HEK293T (cell line): ENCODE results near the gene VIM.

Source experiments
- ELF4 ChIP-seq: fragments of 450-650 bp; IDR thresholded peaks from 2 replicates; pipeline ENCODE4 v1.6.1; 2017; ENCODE audit warnings: antibody characterized with exemption
- FOXK2 ChIP-seq: fragments of 450-650 bp; IDR thresholded peaks from 2 replicates; pipeline ENCODE4 v1.6.1; 2016; ENCODE audit warnings: mild to moderate bottlenecking
- HDGF ChIP-seq: fragments of 450-650 bp; IDR thresholded peaks from 2 replicates; pipeline ENCODE4 v1.6.1; 2017; ENCODE audit warnings: antibody characterized with exemption, borderline replicate concordance
- LEF1 ChIP-seq: fragments of 450-650 bp; IDR thresholded peaks from 2 replicates; pipeline ENCODE4 v1.6.1; 2017; ENCODE audit warnings: mild to moderate bottlenecking, borderline replicate concordance
- SP1 ChIP-seq: fragments of 450-650 bp; IDR thresholded peaks from 2 replicates; pipeline ENCODE4 v1.6.1; 2017
- TARDBP ChIP-seq: fragments of 450-650 bp; IDR thresholded peaks from 2 replicates; pipeline ENCODE4 v1.6.1; 2016

DNA sequence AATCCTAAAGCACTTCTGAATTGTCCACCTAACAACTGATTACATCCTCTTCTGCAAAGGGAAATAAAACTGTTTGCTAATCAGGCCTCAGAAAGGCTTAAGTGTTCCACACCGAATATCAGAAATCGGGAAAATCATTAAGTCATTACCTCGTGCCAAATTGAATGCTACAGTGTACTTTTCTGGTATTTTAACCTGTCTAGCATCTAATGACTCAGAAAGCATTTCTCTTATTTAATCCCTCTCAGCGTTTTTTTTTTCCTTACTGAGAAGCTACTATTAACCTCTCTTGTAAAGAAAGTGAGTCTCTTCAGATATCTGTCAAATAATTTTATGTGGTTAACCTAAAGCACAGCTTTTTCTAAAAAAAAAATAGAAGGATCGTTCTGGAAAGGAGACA lies 28.6 kb downstream of the VIM start:
- TF ChIP-seq ELF4 = no peak
- no peak for TF ChIP-seq HDGF
- TF ChIP-seq FOXK2 = no peak
- TF ChIP-seq SP1 = no peak
- TF ChIP-seq LEF1 = no peak
- no peak for TF ChIP-seq TARDBP
